Measurements from ENCODE around the gene NLRC5.
A peak's percentile ranks its signal among the peaks of the same experiment; 100 is the strongest.

- TF ChIP-seq POLR2A (IDR thresholded peaks at IDR 0.05; ENCODE audit: low read depth, low read length) (peak; percentile 42; the same call in 1 of the 2 replicates), POLR2AphosphoS5 (IDR thresholded peaks at IDR 0.05; ENCODE audit: low read depth, low read length) (no peak; the same call in 1 of the 2 replicates), TAF1 (IDR thresholded peaks at IDR 0.05; ENCODE audit: low read depth, low read length) (0 out of 2 replicates have a peak, but pooled peaks have one; percentile 34), PAX5 (IDR thresholded peaks at IDR 0.05; ENCODE audit: insufficient read depth, low read length, severe bottlenecking) (peak; percentile 13), SPI1 (IDR thresholded peaks at IDR 0.05; ENCODE audit: low read depth, low read length) (no peak), POU2F2 (IDR thresholded peaks at IDR 0.05; ENCODE audit: low read depth, low read length) (0 out of 2 replicates have a peak, but pooled peaks have one; percentile 30)
Measured at GRCh38 chr16:57045694-57046381, 56.5 kb downstream of the NLRC5 start.
